Left hindlimb (tissue), 1 donor: ENCODE results near the gene RAB1B.
A peak's percentile ranks its signal among the peaks of the same experiment; 100 is the strongest.
"Not testable (repeated sequence)": the region's sequence is repeated elsewhere in the genome, so short reads cannot be mapped to it uniquely, and the experiment has no call there.

Source experiments
- DNase-seq: peaks from one replicate; pipeline ENCODE4 v3.0.0-alpha.2; 2018

The RAB1B gene

GRCh38 chr11:66310803-66311440 lies 42.5 kb downstream of the RAB1B start:
- DNase-seq, result peak; percentile 4

GRCh38 chr11:66311470-66311964 lies 43.1 kb downstream of the RAB1B start:
- no peak for DNase-seq

GRCh38 chr11:66311965-66312548 lies 43.6 kb downstream of the RAB1B start:
- peak; percentile 94 for DNase-seq

- DNase-seq, result peak; percentile 99
Observed at GRCh38 chr11:66312549-66313320, 44.3 kb downstream of the RAB1B start.

- DNase-seq, result peak; percentile 90
Observed at GRCh38 chr11:66313321-66314185, 45.1 kb downstream of the RAB1B start.

- DNase-seq, result no peak
Observed at GRCh38 chr11:66314186-66314501, 45.7 kb downstream of the RAB1B start.

GRCh38 chr11:66314561-66315497 lies 46.4 kb downstream of the RAB1B start:
- peak; percentile 39 for DNase-seq

- DNase-seq, result peak; percentile 31
Observed at GRCh38 chr11:66315498-66315885, 47.1 kb downstream of the RAB1B start.

GRCh38 chr11:66315921-66316811 lies 47.7 kb downstream of the RAB1B start:
- DNase-seq, result no peak

- DNase-seq, result peak; percentile 91
Observed at GRCh38 chr11:66316849-66317251, 48.4 kb downstream of the RAB1B start, which contains the start of gene CD248. TSS of gene CD248 (minus strand) at chr11:66317044. CDS start at chr11:66317027, 17 bp downstream.

- DNase-seq, result peak; percentile 79
Observed at GRCh38 chr11:66317322-66317722, 48.9 kb downstream of the RAB1B start.

- DNase-seq, result peak; percentile 73
Observed at GRCh38 chr11:66317723-66318599, 49.5 kb downstream of the RAB1B start.

GRCh38 chr11:66318600-66318970 lies 50.1 kb downstream of the RAB1B start:
- no peak for DNase-seq

- not testable (repeated sequence) for DNase-seq
Observed at GRCh38 chr11:66320289-66320688, 51.9 kb downstream of the RAB1B start.

- not testable (repeated sequence) for DNase-seq
Observed at GRCh38 chr11:66320748-66321147, 52.3 kb downstream of the RAB1B start.

- no peak for DNase-seq
Observed at GRCh38 chr11:66321606-66322005, 53.2 kb downstream of the RAB1B start.

GRCh38 chr11:66322732-66323427 lies 54.4 kb downstream of the RAB1B start:
- DNase-seq, result no peak

- no peak for DNase-seq
Observed at GRCh38 chr11:66323684-66324083, 55.2 kb downstream of the RAB1B start.

- DNase-seq, result no peak
Observed at GRCh38 chr11:66324664-66325063, 56.2 kb downstream of the RAB1B start.
